Gastrocnemius medialis (tissue), 4 donors: ENCODE data around the gene DIPK1A.

Experiments
- CTCF ChIP-seq, 5 experiments: fragments of 450-650 bp in 3 of 5; fragments of 200-600 bp in 2 of 5; sonication (generic) in 2 of 5; IDR thresholded peaks in 4 of 5; conservative IDR thresholded peaks in 1 of 5; 1 replicate in 4 of 5; 2 replicates in 1 of 5; pipeline ENCODE4 v1.5.1; 2016 to 2019; ENCODE audit warnings: antibody characterized with exemption in 5 of 5, mild to moderate bottlenecking in 3 of 5, moderate library complexity in 3 of 5
- POLR2A ChIP-seq, 2 donors: fragments of 450-650 bp; IDR thresholded peaks; one replicate each; pipeline ENCODE4 v1.6.1; 2017; ENCODE audit warnings: antibody characterized with exemption in 2 of 2, mild to moderate bottlenecking in 2 of 2, moderate library complexity in 2 of 2

DNA sequence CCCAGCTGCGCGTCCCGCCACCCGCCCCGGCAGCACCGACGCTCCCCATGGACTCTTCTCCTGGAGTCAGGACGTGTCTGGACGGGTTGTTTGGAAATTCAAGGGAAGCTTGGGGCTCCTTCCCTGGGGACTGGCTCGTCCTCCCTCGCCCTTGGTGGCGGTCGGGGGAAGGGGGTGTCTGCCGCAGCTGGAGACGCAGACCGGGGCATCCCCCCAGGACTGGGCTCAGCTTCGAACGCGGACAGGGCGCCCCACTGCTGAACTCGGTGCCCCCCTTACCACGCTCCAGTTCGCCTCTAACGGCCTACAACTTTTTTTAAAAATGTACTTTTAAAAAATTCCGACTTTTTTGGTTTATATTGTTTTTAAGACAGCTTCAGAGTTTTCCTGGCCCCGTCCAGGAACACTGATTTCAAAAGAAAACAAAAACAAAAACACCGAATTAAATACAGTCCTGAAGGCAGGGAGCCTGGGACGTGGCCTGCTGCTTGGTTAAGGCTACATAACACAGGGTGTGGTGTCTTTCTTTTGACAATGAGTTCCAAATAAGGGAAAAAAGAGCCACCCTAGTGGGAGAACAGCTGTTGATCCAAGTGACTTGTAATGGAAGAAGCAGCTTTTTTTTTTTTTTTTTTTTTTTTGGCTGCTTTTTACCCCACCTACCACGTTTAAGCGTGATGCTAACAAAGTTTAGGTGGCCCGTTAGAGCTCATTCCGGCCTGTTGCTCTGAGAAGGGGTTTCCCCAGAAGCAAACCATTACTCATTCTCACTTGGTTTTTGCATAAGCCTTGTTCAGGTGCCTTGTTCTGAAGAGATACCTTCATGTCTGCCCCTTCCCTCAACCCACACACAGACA is 862 bp upstream of the DIPK1A start:
- TF ChIP-seq CTCF (IDR thresholded peaks at IDR 0.05 in 4 of 5, conservative IDR thresholded peaks at IDR 0.05 in 1 of 5), result no peak
- TF ChIP-seq POLR2A (IDR thresholded peaks at IDR 0.05), result peak; percentile 31 to 32
